ENCODE results near the gene NGFR.

The NGFR gene

DNA sequence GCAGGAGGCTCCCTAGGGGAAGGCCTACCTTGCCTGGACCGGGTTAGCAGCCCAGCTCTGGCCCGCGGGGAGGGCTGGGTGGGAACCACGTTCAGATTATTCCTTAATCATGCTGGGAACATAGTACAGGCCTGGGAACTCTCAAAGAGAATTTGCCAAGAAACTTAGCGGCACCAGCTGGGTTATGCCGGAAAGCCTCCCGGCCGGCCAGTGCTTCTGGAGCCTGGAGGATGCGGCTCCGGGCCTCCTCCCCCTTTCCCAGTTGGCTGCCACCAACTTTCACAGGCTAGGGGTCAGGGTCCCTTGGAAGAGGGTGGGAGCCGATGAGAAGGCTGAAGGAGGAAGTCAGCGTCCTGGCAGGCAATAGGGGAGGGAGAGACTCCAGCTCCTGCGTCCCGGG, 10.8 kb downstream of the NGFR start:
- DNase-seq (ENCODE audit: low spot score) = no peak
- Histone ChIP-seq H3K4me3 (no peak overlapping the region), H3K27ac (no peak overlapping the region)

DNA sequence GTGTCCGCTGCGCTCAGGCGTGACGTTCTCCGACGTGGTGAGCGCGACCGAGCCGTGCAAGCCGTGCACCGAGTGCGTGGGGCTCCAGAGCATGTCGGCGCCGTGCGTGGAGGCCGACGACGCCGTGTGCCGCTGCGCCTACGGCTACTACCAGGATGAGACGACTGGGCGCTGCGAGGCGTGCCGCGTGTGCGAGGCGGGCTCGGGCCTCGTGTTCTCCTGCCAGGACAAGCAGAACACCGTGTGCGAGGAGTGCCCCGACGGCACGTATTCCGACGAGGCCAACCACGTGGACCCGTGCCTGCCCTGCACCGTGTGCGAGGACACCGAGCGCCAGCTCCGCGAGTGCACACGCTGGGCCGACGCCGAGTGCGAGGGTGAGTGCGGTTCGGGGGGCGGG, 11.2 kb downstream of the NGFR start:
- DNase-seq (ENCODE audit: low spot score) = no peak
- TF ChIP-seq, protein P1, sequence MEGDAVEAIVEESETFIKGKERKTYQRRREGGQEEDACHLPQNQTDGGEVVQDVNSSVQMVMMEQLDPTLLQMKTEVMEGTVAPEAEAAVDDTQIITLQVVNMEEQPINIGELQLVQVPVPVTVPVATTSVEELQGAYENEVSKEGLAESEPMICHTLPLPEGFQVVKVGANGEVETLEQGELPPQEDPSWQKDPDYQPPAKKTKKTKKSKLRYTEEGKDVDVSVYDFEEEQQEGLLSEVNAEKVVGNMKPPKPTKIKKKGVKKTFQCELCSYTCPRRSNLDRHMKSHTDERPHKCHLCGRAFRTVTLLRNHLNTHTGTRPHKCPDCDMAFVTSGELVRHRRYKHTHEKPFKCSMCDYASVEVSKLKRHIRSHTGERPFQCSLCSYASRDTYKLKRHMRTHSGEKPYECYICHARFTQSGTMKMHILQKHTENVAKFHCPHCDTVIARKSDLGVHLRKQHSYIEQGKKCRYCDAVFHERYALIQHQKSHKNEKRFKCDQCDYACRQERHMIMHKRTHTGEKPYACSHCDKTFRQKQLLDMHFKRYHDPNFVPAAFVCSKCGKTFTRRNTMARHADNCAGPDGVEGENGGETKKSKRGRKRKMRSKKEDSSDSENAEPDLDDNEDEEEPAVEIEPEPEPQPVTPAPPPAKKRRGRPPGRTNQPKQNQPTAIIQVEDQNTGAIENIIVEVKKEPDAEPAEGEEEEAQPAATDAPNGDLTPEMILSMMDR (IDR thresholded peaks at IDR 0.05) = no peak
- H3K27ac ChIP-seq = no peak overlapping the region
- no peak overlapping the region for H3K4me3 ChIP-seq

More for the DNA sequence above, 10.8 kb downstream of the NGFR start:
- TF ChIP-seq, protein P1 (IDR thresholded peaks at IDR 0.05) = no peak

DNA sequence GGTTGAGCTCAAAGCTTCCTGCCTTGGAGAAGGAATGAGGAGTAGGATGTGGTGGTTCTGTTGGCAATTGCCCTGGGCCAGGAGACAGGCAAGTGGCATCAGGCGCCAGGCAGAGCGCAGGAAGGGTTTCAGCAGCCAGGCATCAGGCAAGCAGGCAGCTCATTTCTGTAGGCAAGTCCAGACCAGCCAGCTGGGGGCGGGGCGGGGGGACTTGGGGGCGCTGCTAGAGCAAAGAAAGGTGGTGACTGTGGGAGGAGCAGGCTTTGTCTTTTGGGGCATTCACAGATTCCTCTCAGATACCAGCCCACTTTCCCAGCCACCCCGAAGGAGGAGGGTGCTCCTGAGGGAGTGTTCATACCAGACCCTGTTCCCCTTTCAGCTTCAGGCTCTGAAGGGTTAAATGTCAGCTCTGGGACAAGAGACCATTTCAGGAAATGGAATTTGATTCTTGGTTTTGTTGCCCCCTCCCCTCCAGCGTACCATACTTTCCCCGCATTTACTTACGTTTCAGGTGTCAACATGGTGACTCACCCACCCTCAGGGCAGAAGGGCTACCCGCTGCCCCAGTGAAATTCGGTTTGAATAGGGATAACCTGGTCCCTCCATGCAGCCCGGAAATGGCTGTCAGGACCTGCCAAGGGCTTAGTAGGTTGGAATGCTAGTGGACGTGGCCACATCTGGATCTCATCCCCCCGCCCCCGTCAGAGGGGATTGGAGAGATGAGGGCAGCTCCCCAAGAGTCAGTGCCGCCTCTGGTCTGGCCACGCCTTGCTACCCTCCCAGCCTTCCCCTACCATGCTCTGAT, 13.2 kb downstream of the NGFR start:
- TF ChIP-seq, protein P1 (IDR thresholded peaks at IDR 0.05) = no peak
- no peak for DNase-seq (ENCODE audit: low spot score)

DNA sequence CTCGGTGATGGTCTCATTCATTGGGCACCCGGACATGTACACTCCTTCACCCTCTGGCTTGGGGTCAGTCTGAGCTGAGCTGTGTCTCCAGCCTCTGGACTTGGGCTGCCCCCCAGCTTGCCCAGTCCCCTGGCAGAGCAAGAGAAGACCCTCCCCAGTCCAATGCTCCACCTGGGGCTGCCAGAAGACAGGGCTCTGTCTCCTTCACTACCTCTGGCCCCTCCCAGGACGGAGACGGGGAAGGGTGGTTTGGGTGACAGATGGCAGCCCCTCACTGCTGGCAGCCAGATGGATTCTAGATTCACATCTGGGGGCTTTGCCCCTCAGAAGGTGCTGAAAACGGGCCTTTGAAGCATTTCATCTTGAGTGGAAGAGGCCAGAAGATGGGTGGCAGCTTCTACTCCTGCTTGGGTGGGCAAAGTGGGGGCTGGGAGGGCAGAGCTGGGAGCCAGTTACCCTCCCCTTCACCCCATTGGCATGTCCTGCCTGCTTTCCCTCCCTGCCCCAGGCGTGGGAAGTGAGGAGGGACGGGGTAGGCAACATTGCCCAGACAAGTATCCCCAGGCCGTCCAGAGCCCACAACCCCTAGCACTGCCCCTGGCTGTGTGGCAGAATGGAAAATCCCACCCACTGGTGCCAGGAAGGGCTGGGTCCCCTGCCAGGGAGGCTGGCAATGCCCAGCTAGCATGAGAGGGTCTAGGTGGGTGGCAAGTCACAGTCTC, 13.9 kb downstream of the NGFR start:
- DNase-seq (ENCODE audit: low spot score) = no peak
- Histone ChIP-seq H3K4me3 (no peak overlapping the region), H3K27ac (peak overlapping the region in 1 of 2 donors; percentile 19)
- TF ChIP-seq, protein P1 (IDR thresholded peaks at IDR 0.05) = no peak

More for the DNA sequence above, 13.2 kb downstream of the NGFR start:
- H3K4me3 ChIP-seq = no peak overlapping the region
- peak overlapping the region in 1 of 2 donors; percentile 19 for H3K27ac ChIP-seq

DNA sequence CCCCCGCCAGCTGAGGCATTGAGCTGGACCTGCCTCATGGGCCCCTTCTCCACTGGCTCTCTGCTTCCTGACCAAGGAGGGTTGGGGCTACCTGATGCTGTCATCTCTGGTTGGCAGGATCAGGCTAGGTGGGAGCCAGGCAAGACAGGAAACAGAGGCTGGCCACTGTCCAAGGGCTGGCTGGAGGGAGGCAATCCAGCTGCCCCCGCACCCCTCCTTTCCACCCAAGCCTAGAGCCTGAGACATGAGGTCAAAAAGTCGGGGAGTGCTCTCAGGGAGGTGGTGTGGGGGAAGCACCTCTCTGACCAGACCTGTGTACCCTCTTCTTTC, 14.5 kb downstream of the NGFR start:
- no peak overlapping the region for H3K4me3 ChIP-seq
- no peak for DNase-seq (ENCODE audit: low spot score)
- TF ChIP-seq, protein P1 (IDR thresholded peaks at IDR 0.05) = no peak
- peak overlapping the region in 1 of 2 donors; percentile 19 for H3K27ac ChIP-seq

DNA sequence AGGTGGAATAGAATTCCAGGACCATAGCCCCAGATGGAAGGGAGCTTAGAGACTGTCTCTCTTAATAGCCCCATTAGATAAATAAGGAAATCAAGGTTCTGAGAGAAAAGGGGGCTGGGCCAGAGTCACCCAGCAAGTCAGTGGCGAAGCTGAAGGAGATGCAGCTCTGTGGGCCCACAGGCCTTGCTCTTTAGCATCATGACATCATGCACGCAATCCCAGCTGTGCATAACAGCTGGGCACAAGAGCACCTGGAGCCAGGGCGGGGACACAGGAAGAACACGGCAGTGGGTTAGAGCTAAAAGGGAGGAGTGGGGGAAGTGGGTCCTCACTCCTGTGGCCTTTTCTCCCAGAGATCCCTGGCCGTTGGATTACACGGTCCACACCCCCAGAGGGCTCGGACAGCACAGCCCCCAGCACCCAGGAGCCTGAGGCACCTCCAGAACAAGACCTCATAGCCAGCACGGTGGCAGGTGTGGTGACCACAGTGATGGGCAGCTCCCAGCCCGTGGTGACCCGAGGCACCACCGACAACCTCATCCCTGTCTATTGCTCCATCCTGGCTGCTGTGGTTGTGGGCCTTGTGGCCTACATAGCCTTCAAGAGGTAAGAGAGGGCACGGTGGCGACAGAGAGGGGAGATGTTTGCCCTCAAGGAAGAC, 15.1 kb downstream of the NGFR start:
- Histone ChIP-seq H3K27ac (no peak overlapping the region), H3K4me3 (no peak overlapping the region)
- TF ChIP-seq, protein P1 (IDR thresholded peaks at IDR 0.05) = no peak
- no peak for DNase-seq (ENCODE audit: low spot score)
